Endothelial cell of umbilical vein (primary cell): Measurements from ENCODE around the gene C1orf226. TPM values are rescaled to one million over a fixed set of nuclear protein-coding genes. Genes with fewer than 3 reads are reported as not detected.

ENCODE experiments used
- BruUV-seq: library from RNA; stranded (reverse); fragments of 400-500 nt; replicated peaks from 2 replicates; lab custom pipeline; 2021; lab: Mats Ljungman, UMichigan
- CTCF ChIA-PET: fragments of 300-600, 350-600 bp; sonication (Branson Sonifier 250); formaldehyde crosslinking; loops from one replicate; lab custom pipeline; 2021; ENCODE audit warnings: antibody characterized with exemption, inconsistent platforms; lab: Charles Lee
- POLR2A ChIA-PET: fragments of 300-600, 350-600 bp; sonication (Branson Sonifier 250); formaldehyde crosslinking; loops from one replicate; lab custom pipeline; 2021; ENCODE audit warnings: antibody characterized with exemption, inconsistent platforms; lab: Charles Lee
- DNase-seq: peaks from one replicate; pipeline ENCODE4 v3.0.0-alpha.2; 2011; ENCODE audit warnings: low read depth, low spot score
- FAIRE-seq: peaks from 2 replicates; lab custom pipeline; 2011; peaks lifted over from hg19 to GRCh38; lab: Jason Lieb, UNC
- H2AFZ ChIP-seq: 2 replicates; pipeline ENCODE4 v1.6.0; 2012; ENCODE audit warnings: low read depth, low read length, control low read depth, inconsistent platforms
- H3K27ac ChIP-seq: 2 replicates; pipeline ENCODE4 v1.5.1; 2011; ENCODE audit warnings: low read depth, mild to moderate bottlenecking, control low read depth, low read length, moderate library complexity; ENCODE audit not compliant: insufficient read depth
- H3K27me3 ChIP-seq, 2 experiments: 2 replicates each; pipeline versions ENCODE4 v1.6.0 to v1.6.1; 2011; ENCODE audit warnings: low read length in 2 of 2, mixed read lengths in 1 of 2; ENCODE audit not compliant: control insufficient read depth in 2 of 2, insufficient read depth in 2 of 2
- H3K36me3 ChIP-seq, 2 experiments: 2 replicates in 1 of 2; 3 replicates in 1 of 2; pipeline ENCODE4 v1.5.1; 2011; ENCODE audit warnings: low read length in 2 of 2, mild to moderate bottlenecking in 1 of 2, moderate library complexity in 1 of 2; ENCODE audit not compliant: control insufficient read depth in 2 of 2, insufficient read depth in 2 of 2; ENCODE audit errors: extremely low read depth in 1 of 2
- H3K4me1 ChIP-seq: 3 replicates; pipeline ENCODE4 v1.5.1; 2011; ENCODE audit warnings: mild to moderate bottlenecking, low read length; ENCODE audit not compliant: control insufficient read depth, insufficient read depth; ENCODE audit errors: extremely low read depth
- H3K4me2 ChIP-seq: 2 replicates; pipeline ENCODE4 v1.6.1; 2011; ENCODE audit warnings: low read length, control low read depth, mixed read lengths; ENCODE audit not compliant: insufficient read depth
- H3K4me3 ChIP-seq, 3 experiments: fragments of 200-600 bp in 1 of 3; sonication (generic), shearing (Covaris generic) in 1 of 3; replicated peaks in 1 of 3; 2 replicates each; pipeline ENCODE4 v1.5.1; 2011 to 2016; ENCODE audit warnings: control low read depth in 3 of 3, low read length in 3 of 3, mild to moderate bottlenecking in 2 of 3, inconsistent platforms in 1 of 3, low read depth in 1 of 3, moderate library complexity in 1 of 3; ENCODE audit not compliant: insufficient read depth in 1 of 3
- H3K79me2 ChIP-seq: 2 replicates; pipeline ENCODE4 v1.6.0; 2012; ENCODE audit warnings: low read length, inconsistent platforms; ENCODE audit not compliant: control insufficient read depth, insufficient read depth
- H3K9ac ChIP-seq: replicated peaks from 2 replicates; pipeline ENCODE3; 2011; ENCODE audit warnings: low read length, control low read depth; ENCODE audit not compliant: insufficient read depth; ENCODE audit errors: extremely low read depth
- H3K9me1 ChIP-seq: replicated peaks from 3 replicates; pipeline ENCODE4 v1.6.0; 2011; ENCODE audit warnings: mild to moderate bottlenecking, low read length; ENCODE audit not compliant: control insufficient read depth, insufficient read depth; ENCODE audit errors: extremely low read depth
- H3K9me3 ChIP-seq: replicated peaks from 2 replicates; pipeline ENCODE4 v1.5.1; 2012; ENCODE audit warnings: low read length, inconsistent platforms; ENCODE audit not compliant: control insufficient read depth, insufficient read depth
- H4K20me1 ChIP-seq: replicated peaks from 2 replicates; pipeline ENCODE3; 2011; ENCODE audit warnings: mild to moderate bottlenecking, low read length; ENCODE audit not compliant: control insufficient read depth, insufficient read depth; ENCODE audit errors: extremely low read depth
- CTCF ChIP-seq, 2 donors: IDR thresholded peaks; 1 replicate in 1 of 2; 2 replicates in 1 of 2; pipeline ENCODE4 v1.5.1; 2011; ENCODE audit warnings: low read length in 2 of 2, mild to moderate bottlenecking in 2 of 2, moderate library complexity in 2 of 2, control low read depth in 1 of 2, inconsistent platforms in 1 of 2, low read depth in 1 of 2; ENCODE audit not compliant: insufficient read depth in 1 of 2; ENCODE audit errors: extremely low read depth in 1 of 2
- EZH2 ChIP-seq: IDR thresholded peaks from 2 replicates; pipeline ENCODE4 v1.6.1; 2012; ENCODE audit warnings: borderline replicate concordance, low read depth, mild to moderate bottlenecking, moderate library complexity, low read length, inconsistent platforms; ENCODE audit not compliant: severe bottlenecking
- FOS ChIP-seq: IDR thresholded peaks from 2 replicates; pipeline ENCODE4 v1.6.1; 2011; ENCODE audit warnings: mild to moderate bottlenecking, low read length, moderate library complexity, borderline replicate concordance; ENCODE audit not compliant: insufficient read depth
- GATA2 ChIP-seq: IDR thresholded peaks from 2 replicates; pipeline ENCODE4 v1.7.0; 2011; ENCODE audit warnings: low read depth, mild to moderate bottlenecking, moderate library complexity, mixed read lengths, low read length; ENCODE audit not compliant: insufficient read length, insufficient read depth
- JUN ChIP-seq: IDR thresholded peaks from 2 replicates; pipeline ENCODE4 v1.6.1; 2011; ENCODE audit warnings: borderline replicate concordance, low read depth; ENCODE audit not compliant: insufficient read length, insufficient read depth
- MYC ChIP-seq: IDR thresholded peaks from one replicate; pipeline ENCODE4 v1.6.1; 2011; ENCODE audit warnings: mild to moderate bottlenecking, low read depth, low read length
- POLR2A ChIP-seq: IDR thresholded peaks from 2 replicates; pipeline ENCODE4 v1.6.1; 2012; ENCODE audit warnings: low read depth, mild to moderate bottlenecking, control low read depth, low read length
- POLR2AphosphoS5 ChIP-seq: IDR thresholded peaks from 2 replicates; pipeline ENCODE4 v1.6.1; 2012; ENCODE audit warnings: low read depth, mild to moderate bottlenecking, control low read depth, low read length, moderate library complexity; ENCODE audit not compliant: insufficient read depth
- dilution Hi-C: fragments of 300-500 bp; cut with MboI; formaldehyde crosslinking; loops from one replicate; pipeline ENCODE4 v1.15.0; 2019; ENCODE audit warnings: low sequenced_read_pairs; ENCODE audit not compliant: extremely low pct_ligation_motif_present
- intact Hi-C: fragments of 100-400 bp; cut with micrococcal nuclease; formaldehyde crosslinking; loops from one replicate; pipeline ENCODE4 v1.10.0; 2022
- polyA plus RNA-seq, 4 experiments: library from polyadenylated mRNA; depleted of rRNA in 3 of 4; stranded (reverse) in 3 of 4; unstranded in 1 of 4; fragments of >200 nt; gene quantifications; 2 replicates each; pipeline versions ENCODE4 v1.2.1 to v1.2.3, GENCODE V29; 2011 to 2012; ENCODE audit warnings: missing spikeins in 1 of 4
- total RNA-seq: library from RNA; stranded (reverse); gene quantifications from 2 replicates; pipeline ENCODE4 v1.2.3, GENCODE V29; 2021
- TF ChIP-seq, protein P1 (sequence below): IDR thresholded peaks from 2 replicates; pipeline ENCODE4 v1.6.1; 2011; ENCODE audit not compliant: insufficient read depth, insufficient read length

C1orf226 gene
- total and polyA plus RNA-seq, 2 donors (not counting 3 experiments of a cell fraction or from before 2014, with no cell fraction given), result 2.5 to 4.2 TPM

GRCh38 chr1:162420120-162420519 is 38.6 kb downstream of the C1orf226 start:
- dilution Hi-C loops, result no loop called here
- intact Hi-C loops, result no loop called here
- no TSS peak for BruUV-seq
- no peak overlapping the region for H2AFZ ChIP-seq
- no peaks in the 10 kb centered on the region for H3K9me1 ChIP-seq
- no peaks in the 10 kb centered on the region for H3K4me1 ChIP-seq
- no peak overlapping the region for H3K4me3 ChIP-seq
- CTCF ChIA-PET, result no interaction called here
- TF ChIP-seq GATA2 (no peak), POLR2AphosphoS5 (no peak), POLR2A (no peak), FOS (no peak), CTCF (IDR thresholded peaks at IDR 0.05; ENCODE audit: extremely low read depth in 1 of 2, insufficient read depth in 1 of 2, low read depth in 1 of 2, low read length in 2 of 2) (no peak), JUN (no peak), MYC (no peak), EZH2 (no peak)
- TF ChIP-seq, protein P1, sequence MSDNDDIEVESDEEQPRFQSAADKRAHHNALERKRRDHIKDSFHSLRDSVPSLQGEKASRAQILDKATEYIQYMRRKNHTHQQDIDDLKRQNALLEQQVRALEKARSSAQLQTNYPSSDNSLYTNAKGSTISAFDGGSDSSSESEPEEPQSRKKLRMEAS, result no peak
- no peak for FAIRE-seq
- no peak overlapping the region for H3K4me2 ChIP-seq
- no peak for DNase-seq
- H3K27ac ChIP-seq, result no peak overlapping the region
- no peaks in the 10 kb centered on the region for H3K27me3 ChIP-seq
- H3K9me3 ChIP-seq, result no peaks in the 10 kb centered on the region
- H3K36me3 ChIP-seq, result no peaks in the 10 kb centered on the region
- no peak overlapping the region for H3K9ac ChIP-seq
- H3K79me2 ChIP-seq, result no peaks in the 10 kb centered on the region
- POLR2A ChIA-PET, result interaction anchor here (0.5 kb wide), 1 partner anchor 91 kb away, joined by 3 read pairs; no protein-coding TSS in a partner anchor
- H4K20me1 ChIP-seq, result no peaks in the 10 kb centered on the region
